AG08395 (cell line): ENCODE data around the gene WNT11.

ENCODE experiments used
- DNase-seq: peaks from one replicate; pipeline ENCODE4 v3.0.0; 2012; ENCODE audit warnings: mixed read lengths, low spot score

The WNT11 gene

DNA sequence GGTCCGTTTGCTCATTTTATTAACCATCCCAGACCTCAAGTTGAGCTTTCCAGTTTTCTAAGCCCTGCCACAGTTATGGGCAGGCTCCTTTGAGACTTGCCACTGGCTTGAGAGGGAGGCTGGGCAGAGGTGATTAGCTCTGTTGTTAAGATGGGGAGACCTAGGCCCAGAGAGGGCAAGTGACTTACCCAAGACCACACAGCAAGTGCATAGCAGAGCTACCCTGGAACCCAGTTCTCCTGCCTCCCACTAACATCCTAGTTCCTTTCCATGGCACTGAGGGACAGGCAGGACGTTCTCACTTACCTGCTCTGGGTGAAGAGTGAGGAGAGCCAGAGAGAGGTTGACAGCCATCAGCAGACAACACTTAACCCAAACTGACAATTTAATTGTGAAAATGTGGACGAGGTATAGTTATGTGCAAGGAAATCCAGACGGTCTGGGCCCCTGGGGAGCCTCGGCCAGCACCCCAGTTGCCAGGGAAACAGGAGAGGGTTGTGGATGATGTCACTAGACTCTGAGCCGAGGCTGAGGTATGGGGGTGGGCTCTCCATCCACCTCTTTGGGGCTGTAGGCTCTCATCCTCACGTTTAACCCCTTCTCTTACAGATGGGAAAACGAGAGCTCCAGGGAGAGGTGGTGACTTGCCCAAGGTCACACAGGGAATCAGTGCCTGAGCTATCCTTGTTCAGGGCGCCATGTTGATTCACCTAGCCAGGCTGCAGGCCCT is 12.3 kb upstream of the WNT11 start:
- no peak for DNase-seq

DNA sequence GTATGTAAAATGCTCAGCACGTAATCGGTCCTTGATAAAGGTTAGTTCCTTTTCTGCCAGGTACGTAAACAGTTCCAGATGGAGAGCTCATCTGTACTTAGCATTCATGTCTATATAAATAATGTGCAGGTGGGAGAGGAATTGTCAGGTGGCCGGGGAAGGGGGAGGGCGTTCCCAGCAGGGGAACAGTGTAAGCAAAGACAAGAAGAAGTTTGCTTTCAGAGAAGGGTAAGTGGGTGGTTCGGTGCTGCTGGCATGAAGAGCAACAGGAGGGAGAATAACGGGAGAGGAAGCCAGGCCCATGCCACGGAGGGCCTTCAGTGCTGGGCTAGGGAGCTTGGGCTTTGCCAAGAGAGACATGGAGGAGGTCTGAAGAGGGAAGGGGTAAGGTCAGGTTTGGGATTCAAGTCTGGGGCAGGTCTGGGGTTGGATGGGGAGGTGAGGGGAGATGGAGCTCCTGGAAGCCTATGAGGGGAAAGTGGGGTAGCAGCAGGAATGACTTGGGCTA is 11.4 kb upstream of the WNT11 start:
- no peak for DNase-seq

DNA sequence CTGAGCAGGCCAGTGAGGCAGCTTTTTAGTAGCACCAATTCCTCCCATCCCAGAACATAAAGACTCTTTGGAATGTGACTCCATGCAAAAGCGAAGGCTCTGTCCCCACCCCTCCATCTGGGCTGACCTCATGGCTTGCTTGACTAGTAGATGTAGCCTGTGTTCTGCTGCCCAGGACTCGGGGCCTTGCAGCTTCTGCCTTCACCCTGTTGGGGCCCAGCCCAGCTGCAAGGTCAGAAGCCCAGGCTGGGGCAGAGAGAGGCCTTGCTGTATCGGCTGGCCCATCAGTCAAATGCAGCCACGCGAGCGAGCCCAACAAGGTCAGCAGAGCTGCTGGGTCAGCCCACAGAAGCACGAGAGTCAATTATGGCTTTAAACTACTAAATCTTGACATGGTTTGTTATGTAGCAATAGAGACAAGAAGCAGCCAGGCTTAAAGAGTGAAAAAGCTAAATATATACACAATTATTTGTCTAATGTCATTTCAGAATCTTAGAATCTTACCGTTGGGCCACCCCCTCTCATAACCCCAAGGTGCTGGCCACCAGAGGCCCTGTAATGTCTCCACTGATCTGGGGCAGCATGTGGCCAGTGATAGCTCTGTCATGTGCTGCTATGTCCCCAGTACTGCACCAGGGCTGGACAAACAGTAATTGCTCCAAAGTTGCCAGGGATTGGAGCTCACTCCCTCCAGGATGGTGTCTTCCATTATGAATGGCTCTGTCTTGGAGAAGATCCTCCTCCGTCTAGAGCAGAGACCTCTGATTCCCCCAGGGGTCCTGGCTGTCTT is 10.4 kb upstream of the WNT11 start:
- DNase-seq: no peak

DNA sequence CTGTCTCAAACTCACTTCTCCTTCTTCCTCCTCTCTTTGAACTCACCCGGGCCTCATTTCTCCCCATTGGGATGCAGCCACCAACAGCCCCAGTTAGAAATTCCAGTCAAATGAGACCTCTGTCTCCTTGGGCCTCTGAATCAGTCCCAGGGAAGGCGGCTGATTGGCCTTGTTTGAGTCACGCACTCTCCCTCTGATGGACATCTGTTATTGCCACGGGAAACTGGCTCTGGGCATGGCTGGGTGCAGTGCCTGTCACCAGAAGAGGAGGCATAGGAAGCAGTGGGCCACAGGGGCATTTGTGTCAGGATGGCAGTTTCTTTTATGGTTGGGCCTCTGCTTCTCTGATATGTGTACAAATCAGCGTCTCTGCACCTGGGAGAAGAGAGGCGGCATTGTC is 9.6 kb upstream of the WNT11 start:
- peak; percentile 87 for DNase-seq

DNA sequence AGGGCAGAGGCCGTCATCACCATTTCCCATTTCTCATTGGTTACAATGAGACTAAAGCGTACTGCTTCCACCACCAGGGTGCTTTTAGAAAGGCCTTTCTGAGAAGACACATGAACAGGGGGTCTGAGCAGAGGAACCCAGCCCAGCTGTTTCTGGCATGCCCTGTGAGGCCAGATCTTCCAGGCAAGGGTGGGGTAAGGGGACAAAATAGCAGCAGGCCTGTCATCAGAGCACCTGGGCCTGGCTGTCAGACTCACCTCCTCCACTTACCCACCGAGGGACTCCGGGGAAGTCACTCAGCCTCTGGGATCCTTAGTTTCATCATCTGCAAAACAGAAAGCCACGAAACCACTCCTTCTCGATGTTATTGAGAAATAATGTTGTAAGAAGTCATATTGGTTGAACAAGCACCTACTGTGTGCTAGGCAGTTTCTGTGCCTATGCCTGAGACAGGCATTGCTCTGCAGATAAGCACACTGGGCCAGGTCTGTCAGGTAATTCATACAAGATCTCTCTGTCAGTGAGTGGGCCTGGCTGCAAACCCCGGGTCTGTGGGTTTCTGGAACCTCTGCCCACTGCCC is 8.8 kb upstream of the WNT11 start:
- no peak for DNase-seq

DNA sequence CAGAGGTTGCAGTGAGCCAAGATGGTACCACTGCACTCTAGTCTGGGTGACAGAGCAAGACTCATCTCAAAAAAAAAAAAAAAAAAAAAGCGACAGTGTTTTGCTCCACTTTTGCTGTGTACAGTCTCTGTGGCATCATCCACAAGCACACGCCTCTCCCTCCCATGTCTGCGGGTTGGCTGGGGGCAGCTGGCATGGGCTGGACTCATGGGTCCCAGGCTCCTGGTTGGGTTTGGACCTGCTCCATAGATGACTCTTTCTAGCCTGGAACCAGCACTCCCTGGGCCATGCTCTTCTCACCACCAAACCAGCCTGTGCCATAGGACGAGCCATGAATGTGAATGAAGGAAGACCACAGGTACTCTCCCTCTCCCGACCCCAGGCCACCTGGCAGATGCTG is 7.9 kb upstream of the WNT11 start:
- DNase-seq: no peak

DNA sequence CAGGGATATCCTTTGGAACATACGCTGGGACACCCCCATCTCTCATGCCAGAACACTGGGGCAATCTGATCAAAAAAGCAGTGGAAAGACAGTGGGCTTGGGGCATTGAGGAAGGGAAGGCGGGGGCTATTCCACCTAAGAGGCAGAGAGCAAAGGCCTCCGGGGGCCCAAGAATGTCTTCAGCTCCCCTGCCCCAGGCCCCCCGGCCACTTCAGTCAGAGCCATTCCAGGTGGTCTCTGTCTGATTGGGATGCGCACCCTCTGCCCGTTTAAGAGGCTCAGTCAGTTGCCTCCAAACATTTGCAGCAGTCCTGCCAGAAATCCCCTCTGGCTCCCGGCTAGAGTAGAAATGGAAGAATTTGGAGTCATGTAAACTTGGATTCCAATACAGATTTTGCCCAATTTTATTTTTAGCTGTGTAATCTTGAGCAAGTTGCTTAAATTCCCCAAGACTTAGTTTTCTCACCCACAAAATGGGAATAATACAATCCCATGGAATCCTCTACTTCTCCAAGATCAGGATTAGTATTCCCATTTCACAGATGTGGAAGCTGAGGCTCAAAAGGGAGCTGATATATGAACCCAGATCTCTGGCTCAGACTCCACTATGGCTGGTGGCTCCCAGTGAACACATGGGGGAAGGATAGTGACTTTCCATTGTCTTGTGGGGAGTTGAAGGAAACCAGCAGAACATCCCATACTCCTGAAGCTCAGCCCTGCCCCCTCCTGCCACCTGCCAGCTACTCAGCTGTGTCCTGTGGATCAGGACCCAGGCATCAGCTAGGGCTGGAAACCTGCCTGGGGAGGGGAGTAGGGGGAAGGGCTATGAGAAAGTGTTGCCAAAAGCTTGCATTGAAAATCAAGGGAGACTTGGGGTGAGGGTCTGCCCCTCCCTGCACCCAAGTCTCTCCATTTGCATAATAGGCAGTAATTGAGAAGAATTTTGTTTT is 6.1 kb upstream of the WNT11 start:
- DNase-seq: no peak

DNA sequence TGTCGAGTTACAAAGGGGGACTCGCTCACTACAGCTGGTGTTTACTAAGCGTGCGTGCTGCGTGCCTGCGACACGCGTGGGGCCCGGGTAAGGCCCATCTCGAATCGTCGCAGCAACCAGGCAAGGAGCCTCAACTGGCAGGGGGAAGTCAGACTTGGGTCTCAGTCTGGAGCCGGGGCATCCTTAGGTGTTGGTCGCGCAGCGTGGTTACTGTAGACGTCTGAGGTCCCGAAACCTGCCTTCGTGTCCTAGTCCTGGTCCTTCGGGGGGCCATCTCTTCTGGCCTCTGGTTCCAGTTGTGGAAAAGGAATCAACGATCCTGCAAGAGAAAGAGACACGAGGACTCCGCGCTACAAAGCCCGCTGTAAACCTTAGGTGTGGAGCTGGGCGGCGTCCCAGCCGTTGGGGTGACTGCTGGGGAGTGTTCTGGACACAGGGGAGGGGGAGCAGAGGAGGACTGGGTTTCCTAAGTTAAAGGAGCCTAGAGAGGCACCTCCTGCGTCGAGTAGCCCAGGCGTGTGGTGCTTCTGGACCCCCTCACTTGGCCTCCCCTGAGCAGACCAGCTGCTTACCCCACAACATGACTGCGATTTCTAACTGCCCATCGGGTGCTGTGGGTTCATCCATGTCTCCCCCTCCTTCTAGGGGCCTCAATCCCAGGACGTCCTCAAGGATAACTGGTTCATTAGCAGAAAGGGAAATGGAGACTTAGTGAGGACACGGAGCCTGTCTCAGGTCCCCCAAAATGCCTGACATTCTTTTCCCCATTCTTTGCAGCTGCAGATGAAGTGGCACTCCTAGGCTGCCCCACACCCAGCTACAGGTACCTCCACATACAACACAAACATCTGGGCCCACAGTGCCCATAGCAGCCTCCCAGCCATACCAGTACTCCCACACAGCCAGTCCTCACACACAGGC is 4.9 kb upstream of the WNT11 start:
- DNase-seq: no peak

DNA sequence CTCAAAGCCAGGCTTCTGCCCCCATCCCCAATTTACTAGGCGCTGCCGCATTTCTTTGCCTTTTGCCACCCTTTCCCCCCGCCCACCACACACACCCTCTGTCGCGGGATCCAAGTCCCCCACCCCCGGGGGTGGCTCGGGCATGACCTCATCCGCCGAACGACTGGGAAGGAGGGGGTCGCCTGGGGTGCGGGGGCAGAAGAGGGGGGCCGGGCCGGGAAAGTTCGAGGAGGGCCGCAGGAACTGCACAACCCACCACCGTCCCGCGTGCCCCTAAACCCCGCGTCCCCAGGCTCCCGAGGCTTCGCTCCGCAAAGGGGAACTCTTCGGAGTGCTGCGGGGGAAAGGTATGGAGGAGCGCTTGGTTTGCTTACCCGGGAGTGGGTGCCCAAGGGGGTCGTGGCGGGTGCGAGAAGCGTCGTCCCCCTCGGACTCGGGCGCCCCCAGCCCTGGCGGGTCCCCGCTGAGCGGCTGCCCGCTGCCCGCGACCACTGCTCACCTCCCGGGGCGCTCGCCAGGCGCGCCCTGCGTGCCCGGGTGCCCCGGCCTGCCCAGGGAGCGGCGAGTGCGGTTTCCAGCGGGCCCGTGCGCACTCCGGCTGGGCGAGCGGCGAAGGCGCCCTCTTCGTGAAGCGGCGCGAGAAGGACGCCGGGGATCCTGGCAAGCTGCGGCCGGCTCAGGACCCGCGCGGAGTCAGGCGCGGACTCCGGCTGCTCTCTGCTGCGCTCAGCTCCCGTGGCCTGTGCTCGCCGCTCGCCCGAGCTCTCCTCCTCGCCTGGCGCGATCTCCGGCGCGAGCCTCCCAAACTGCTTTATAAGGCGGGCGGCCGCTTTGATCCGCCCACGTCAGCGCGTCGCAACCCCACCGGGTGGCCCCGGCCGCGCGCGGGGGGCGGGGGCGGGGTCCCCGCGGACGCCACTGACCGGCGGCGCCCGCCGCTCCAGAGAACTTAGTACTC is 4.0 kb upstream of the WNT11 start:
- peak; percentile 60 for DNase-seq

DNA sequence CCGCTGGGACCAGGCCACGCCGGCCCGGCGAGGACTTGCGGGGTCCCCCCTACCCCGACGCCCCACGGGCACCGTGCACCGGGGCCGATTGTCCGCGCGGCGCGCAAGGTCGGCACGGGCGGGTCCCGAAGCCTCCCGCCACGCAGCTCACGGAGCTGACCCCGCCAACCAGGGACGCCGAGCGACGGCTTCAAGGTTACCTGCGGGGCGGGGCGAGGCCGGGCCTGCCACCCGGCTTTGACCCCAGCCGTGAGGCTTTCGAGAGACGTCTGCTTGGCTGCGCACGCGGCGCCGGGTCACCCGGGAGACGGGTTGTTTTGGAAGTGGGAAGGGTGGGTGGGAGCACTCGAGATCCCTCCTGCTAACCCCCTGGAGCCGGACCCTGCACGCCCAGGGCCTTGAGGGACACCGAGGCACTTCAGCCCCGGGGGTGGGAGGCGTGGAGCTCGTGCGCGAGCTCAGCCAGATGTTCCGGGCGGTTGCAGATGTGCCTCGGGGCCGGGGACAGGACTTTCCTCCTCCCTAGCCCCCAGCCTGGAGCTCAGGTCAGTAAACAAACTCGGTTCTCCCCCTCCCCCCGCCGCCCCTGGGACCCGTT is 3.2 kb upstream of the WNT11 start:
- no peak for DNase-seq

DNA sequence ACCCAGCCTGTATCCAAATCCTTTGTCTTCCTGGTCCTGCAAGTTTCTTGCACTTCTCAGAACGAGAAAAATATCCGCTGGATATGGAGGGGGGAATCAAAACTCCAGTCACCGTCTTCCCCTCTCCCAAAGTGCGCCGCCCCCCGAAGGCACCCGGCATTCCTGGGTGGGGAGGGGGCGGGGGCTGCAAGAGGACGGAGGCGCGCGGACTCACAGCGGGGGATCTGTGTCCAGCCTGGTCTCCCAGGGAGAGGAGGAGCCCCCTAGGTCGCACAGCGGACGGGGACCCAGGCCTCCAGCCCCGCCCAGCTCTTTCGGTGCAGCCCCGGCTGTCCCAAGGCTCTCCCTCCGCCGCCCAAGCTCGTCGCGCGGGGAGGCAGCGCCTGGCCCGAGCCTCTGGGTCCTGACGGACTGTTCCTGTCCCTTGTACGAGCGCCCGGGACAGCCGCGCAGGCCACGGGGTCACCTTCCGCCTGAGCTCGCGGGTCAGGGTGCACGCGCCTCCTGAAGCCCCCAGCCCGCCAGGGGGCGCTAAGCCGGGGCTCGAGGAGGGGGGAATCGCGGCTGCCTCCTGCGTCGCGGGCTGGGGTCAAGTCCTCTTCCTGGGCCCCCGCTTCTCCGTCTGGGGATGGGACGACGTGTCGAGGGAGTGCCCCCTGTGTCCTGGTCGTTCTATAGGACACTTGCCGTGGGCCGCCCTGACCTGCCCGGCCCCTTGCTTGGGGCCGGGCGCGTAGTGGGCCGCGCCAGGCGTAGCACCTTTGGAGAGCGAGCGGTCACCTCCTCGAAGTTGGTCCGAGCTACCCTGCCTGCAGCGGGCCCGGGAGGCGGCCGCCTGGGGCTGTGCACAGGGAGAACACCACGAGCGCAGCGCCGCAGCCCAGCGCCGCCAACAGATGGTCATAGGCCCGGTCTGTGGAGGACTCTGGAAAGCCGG is 2.4 kb upstream of the WNT11 start:
- DNase-seq: peak; percentile 50

DNA sequence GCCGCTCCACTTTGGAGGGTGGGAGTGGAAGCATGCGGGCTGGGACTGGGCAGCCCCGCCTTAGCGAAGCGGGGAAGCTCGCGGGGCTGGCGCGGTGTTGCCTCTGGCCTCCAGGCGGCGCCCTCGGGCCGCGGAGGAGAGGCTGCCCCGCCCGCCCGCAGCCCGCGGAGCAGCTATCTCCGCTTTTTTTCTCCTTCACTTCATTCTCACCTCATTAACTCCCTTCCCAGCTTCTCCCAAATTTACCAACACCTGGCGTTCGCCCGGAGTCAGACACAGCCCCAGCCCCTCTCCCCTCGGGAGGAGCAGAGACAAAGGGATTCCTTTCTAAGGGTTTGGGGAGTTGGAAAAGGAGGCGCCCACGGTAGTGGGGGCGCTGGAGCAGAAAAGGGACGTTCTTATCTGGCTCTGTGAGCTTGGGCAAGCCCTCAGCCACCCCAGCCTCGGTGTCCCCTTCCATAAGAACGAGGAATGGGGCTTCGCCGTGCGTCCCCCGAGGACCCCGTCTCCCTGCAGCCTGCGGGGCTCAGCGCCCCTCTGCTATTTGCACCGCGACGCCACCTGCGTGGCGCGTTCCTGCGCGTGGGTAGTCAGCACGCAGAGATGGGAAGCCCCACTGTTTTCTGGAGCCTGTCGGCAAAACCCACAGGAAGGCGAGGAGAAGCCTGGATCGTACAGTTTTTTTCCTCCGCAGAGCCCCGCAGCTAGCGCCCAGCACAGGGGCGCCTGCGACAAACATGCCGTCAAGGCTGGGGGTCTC is 1.5 kb upstream of the WNT11 start:
- peak; percentile 88 for DNase-seq

DNA sequence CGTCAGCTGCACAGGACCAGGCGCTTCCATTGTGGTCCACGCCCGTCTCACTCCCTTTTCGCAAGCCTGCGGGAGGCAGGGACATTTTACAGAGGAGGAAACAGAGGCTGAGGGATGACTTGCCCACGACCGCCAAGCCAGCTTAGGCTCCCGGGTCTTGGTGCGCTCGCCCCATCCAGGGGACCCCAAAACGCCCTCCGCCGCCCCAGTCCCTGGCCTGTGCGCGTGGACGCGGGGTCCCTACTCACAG is 300 bp downstream of the WNT11 start:
- no peak for DNase-seq

DNA sequence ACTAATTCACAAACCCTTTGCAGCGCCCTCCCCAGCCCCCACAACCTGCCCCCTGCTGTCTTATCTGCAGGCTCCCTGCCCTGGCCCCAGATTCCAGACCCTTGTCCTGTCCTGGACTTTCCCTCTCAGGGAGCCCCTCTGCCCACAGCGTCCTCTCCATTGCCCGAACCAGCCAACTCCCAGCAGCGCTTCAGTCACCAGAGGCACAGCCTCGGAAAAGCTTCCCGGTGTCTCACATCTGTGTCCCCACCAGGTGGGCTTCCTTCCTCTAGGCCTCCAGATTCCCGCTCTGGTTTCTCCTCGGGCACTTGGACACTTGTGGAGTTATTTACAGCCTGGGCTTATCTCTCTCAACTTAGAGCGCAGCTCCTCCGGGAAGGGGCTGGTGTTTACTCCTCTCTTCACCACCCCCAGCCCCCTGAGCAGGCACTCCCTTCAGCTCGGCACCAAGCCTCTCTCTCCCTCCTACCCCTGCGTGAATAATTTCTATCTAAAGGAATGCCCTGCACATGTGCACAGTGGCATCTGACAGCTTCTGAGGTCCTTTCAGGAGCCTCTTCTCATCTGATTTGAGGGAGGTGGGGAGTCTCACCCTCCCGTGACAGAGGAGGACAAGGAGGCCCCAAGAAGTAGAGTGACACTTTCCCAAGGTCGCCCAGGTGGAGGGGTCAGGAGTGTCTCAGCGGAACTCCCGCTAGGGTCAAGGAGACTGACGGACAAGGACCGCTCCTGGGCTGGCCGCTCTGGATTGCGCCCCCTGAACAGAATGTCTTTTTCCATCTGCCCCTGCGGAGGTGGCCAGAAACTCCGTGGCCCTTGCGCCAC is 838 bp downstream of the WNT11 start:
- no peak for DNase-seq

DNA sequence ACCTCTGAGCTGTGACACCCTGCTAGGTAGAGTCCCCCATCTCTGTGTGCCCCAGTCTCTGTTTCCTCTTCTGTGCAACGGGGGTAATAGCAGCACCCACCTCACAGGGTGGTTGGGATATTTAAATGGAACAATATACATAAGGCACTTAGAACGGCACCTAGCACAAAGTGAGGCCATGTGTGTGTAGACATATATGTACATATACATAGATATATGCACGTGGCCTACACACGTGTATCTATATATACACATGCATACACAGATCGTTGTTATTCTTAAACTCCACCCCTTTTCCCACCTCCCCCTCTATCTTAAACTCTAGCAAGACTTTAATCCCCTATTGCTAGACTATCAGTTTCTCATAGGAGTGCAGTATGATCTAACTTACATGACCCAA is 2.4 kb downstream of the WNT11 start:
- no peak for DNase-seq

DNA sequence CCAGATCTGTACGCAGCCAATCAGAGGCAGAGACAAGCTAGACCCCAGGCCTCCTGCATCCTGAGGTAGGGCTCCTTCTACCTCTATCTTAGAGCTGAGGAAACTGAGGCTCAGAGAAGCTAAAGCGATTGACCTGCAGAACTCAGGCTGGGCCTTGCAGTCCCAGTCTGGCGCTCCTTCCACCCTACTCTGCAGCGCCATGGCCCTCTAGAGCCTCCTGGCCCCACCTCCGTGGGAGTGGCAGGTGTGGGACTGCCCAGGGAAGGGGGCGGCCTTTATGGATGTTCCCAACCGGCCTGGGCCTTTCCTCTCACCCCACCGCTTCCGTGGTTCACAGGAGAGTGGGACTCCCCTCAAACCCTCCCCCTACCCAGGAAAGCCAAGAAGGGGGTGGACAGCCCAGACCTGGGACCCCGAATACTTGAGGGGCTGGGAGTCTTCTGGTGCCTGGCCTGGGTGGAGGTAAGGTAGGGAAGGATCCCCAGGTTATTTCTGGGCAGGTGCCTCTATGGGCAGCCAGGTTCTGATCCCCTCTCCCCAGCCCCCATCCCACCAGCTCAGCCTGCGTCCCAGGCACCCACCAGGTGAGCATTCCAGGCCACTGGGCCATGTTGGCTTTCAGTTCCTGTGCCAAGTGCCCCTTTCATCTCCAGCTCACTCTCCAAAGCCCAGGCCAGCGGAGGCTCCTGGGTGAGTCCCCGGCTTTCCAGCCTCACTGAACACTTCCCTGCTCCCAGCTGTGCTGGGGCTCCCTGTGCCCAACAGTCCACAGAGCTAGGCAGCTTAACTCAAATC is 3.0 kb downstream of the WNT11 start:
- DNase-seq: no peak
